ENCODE data around the gene NHLH1. TPM values are rescaled to one million over a fixed set of nuclear protein-coding genes. Genes with fewer than 3 reads are reported as not detected.

The NHLH1 gene
- total and polyA plus RNA-seq, 2 of the 4 experiments (the other 2 are of a cell fraction) = 0.14 TPM; not detected in 1

GRCh38 chr1:160398823-160399222, 32.0 kb downstream of the NHLH1 start:
- Histone ChIP-seq H2BK5ac (ENCODE audit: low read depth, low read length, poor library complexity, severe bottlenecking) (no peak overlapping the region), H2AFZ (replicated peaks; ENCODE audit: low read length, poor library complexity) (no peak overlapping the region), H4K5ac (ENCODE audit: low read depth, low read length) (no peak overlapping the region), H3K4me2 (ENCODE audit: low read depth, low read length) (no peak overlapping the region), H3K4ac (ENCODE audit: low read depth, low read length) (no peak overlapping the region), H2AK5ac (ENCODE audit: low read depth, low read length) (no peak overlapping the region), H3K56ac (ENCODE audit: extremely low read depth, insufficient read depth, low read length) (no peak overlapping the region), H3K4me3 (ENCODE audit: insufficient read depth, low read depth, low read length) (no peak overlapping the region), H3K4me1 (ENCODE audit: control insufficient read depth, insufficient read depth, low read length) (no peaks in the 10 kb centered on the region), H3K9ac (ENCODE audit: low read depth, low read length) (no peak overlapping the region), H3K9me1 (ENCODE audit: insufficient read depth, low read length) (peaks cover 5% of the 10 kb centered on the region; the same call in 1 of the 2 replicates), H3K18ac (ENCODE audit: low read depth, low read length) (no peak overlapping the region), H2BK120ac (ENCODE audit: low read depth, low read length) (no peak overlapping the region), H3K23ac (ENCODE audit: low read depth, low read length) (no peak overlapping the region), H4K91ac (ENCODE audit: insufficient read depth, low read depth, low read length) (no peak overlapping the region), H2BK15ac (ENCODE audit: low read depth, low read length) (no peak overlapping the region), H4K8ac (ENCODE audit: low read depth in 2 of 2, low read length in 2 of 2) (no peak overlapping the region), H3K27ac (ENCODE audit: insufficient read depth, low read length) (no peak overlapping the region), H3K36me3 (ENCODE audit: control insufficient read depth, insufficient read depth, low read length) (no peaks in the 10 kb centered on the region), H2AK9ac (replicated peaks; ENCODE audit: low read depth, low read length, poor library complexity) (no peak overlapping the region), H3K14ac (replicated peaks; ENCODE audit: low read depth, low read length) (no peak overlapping the region), H4K20me1 (ENCODE audit: insufficient read depth, low read length) (no peaks in the 10 kb centered on the region), H3K9me3 (ENCODE audit: control insufficient read depth, insufficient read depth, low read length) (no peaks in the 10 kb centered on the region), H3K79me1 (ENCODE audit: low read depth in 1 of 2, low read length in 2 of 2) (no peaks in the 10 kb centered on the region), H2BK20ac (ENCODE audit: low read depth, low read length) (no peak overlapping the region), H3K27me3 (ENCODE audit: control insufficient read depth, insufficient read depth, low read length) (peaks cover 36% of the 10 kb centered on the region)
- ChIA-PET POLR2A (ENCODE audit: unreplicated experiment) (no interaction called here), CTCF (no interaction called here)
- no TSS peak for BruUV-seq (replicated peaks)
- in situ Hi-C loops (cut with MboI; ENCODE audit: low sequenced_read_pairs) = no loop called here
- dilution Hi-C loops (cut with HindIII; ENCODE audit: low sequenced_read_pairs, unreplicated experiment) = no loop called here
- DNase-seq = no peak
- no peak for TF ChIP-seq MAZ (IDR thresholded peaks at IDR 0.05; ENCODE audit: borderline replicate concordance, low read depth, low read length)
- TF ChIP-seq MAFK (IDR thresholded peaks at IDR 0.05; ENCODE audit: low read depth, low read length) = peak; percentile 81
- WGBS, 2 experiments (ENCODE audit: extremely low coverage in 2 of 2, insufficient read length in 1 of 2) = no CpG with 5 or more reads among the region's 4 CpGs
- intact Hi-C loops (cut with micrococcal nuclease) = no loop called here
- no peak for ATAC-seq (ENCODE audit: low read depth)
